Skeletal muscle tissue (tissue), 4 donors: ENCODE measurements around the gene GPX3. TPM values are rescaled to one million over a fixed set of nuclear protein-coding genes. Genes with fewer than 3 reads are reported as not detected.

ENCODE experiments used
- H3K27ac ChIP-seq: one replicate; pipeline ENCODE4 v1.7.0; 2013; ENCODE audit warnings: mild to moderate bottlenecking, low read depth, low read length, inconsistent platforms
- H3K27me3 ChIP-seq, 3 donors: one replicate each; pipeline ENCODE4 v1.7.0; 2013; ENCODE audit warnings: low read length in 3 of 3; ENCODE audit not compliant: control insufficient read depth in 3 of 3, insufficient read depth in 3 of 3
- H3K36me3 ChIP-seq, 3 donors: one replicate each; pipeline ENCODE4 v1.7.0; 2013; ENCODE audit warnings: low read length in 3 of 3; ENCODE audit not compliant: control insufficient read depth in 3 of 3, insufficient read depth in 3 of 3
- H3K4me1 ChIP-seq, 3 donors: one replicate each; pipeline ENCODE4 v1.7.0; 2013; ENCODE audit warnings: low read length in 3 of 3, mild to moderate bottlenecking in 3 of 3; ENCODE audit not compliant: control insufficient read depth in 3 of 3, insufficient read depth in 3 of 3
- H3K4me3 ChIP-seq, 3 donors: one replicate each; pipeline ENCODE4 v1.7.0; 2013; ENCODE audit warnings: low read length in 3 of 3
- H3K9ac ChIP-seq, 3 donors: one replicate each; pipeline ENCODE4 v1.7.0; 2013; ENCODE audit warnings: low read length in 3 of 3, mild to moderate bottlenecking in 3 of 3, moderate library complexity in 2 of 3, low read depth in 1 of 3
- H3K9me3 ChIP-seq, 3 donors: one replicate each; pipeline ENCODE4 v1.7.0; 2013; ENCODE audit warnings: low read length in 3 of 3; ENCODE audit not compliant: control insufficient read depth in 3 of 3
- total RNA-seq: library from RNA; depleted of rRNA; stranded (reverse); fragments of >200 nt; gene quantifications from one replicate; pipeline ENCODE4 v1.2.3, GENCODE V29; 2014
- donor health status: Osteomylitis.

GPX3 gene
- total RNA-seq, 1 donor from 2014 or later: 33.4 TPM

DNA sequence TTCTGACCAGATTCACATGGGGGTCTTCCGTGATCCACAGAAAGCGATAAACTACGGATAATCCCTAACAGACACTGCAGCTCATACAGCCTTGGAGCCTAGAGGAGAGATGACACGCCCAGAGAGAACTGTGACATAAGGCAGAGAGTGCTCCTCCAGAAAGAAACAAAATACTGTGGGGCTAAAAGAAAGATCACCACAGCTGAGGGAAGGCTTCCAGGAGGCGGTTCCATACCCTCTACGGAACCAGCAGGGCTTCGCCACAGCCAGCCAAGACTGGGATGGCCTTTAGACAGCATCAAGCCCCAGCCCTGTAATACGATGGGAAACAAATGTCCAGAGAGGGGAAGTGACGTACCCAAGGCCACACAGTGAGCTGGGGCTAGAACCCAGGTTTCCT is 19.3 kb downstream of the GPX3 start:
- Histone ChIP-seq H3K36me3 (peaks cover 49 to 59% (median 55%) of the 10 kb centered on the region in 3 donors), H3K4me3 (peak overlapping the region in 2 of 3 donors; percentile 15 to 49), H3K27ac (peak overlapping the region; percentile 94), H3K9me3 (no peaks in the 10 kb centered on the region), H3K9ac (peak overlapping the region; percentile 32 to 71 (median 54)), H3K27me3 (no peaks in the 10 kb centered on the region), H3K4me1 (peaks cover 43 to 66% (median 62%) of the 10 kb centered on the region in 3 donors)

DNA sequence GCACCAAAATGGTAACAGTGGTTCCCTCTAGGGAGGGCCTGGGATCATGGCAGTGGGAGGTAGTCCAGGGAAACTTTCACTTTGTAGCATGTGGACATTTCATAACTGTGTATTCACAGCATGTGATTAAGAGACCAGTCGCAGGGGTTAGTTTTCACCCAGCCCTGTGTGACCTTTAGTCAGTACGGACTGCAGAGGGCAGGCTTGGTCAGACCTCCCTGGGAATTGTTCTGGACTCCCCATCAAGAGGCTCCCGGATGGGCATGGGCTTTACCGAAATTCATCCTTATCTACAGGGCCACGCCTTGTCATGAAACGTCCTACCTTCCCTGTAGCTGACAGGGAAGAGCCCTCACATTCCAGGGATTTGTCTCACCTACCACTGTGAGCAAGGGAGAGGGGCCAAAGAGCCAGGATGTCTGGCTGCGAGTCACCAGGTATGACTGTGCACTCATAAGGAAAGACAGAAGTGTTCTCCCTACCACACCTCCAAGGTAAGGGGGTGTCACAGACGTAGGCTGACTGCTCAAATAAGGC is 19.9 kb downstream of the GPX3 start:
- Histone ChIP-seq H3K27me3 (no peaks in the 10 kb centered on the region), H3K4me1 (peaks cover 43 to 66% (median 62%) of the 10 kb centered on the region in 3 donors), H3K9ac (peak overlapping the region in 2 of 3 donors; percentile 32 to 71), H3K27ac (peak overlapping the region; percentile 94), H3K4me3 (peak overlapping the region in 1 of 3 donors; percentile 49), H3K9me3 (no peaks in the 10 kb centered on the region), H3K36me3 (peaks cover 46 to 57% (median 52%) of the 10 kb centered on the region in 3 donors)

- no peaks in the 10 kb centered on the region for H3K27me3 ChIP-seq
- no peak overlapping the region for H3K4me3 ChIP-seq
- H3K9me3 ChIP-seq: no peaks in the 10 kb centered on the region
- H3K4me1 ChIP-seq: peaks cover 41 to 63% (median 60%) of the 10 kb centered on the region in 3 donors
- peak overlapping the region; percentile 94 for H3K27ac ChIP-seq
- H3K9ac ChIP-seq: peak overlapping the region in 1 of 3 donors; percentile 71
- peaks cover 50 to 54% (median 50%) of the 10 kb centered on the region in 3 donors for H3K36me3 ChIP-seq
Measured at GRCh38 chr5:151041577-151042268, 21.3 kb downstream of the GPX3 start.

DNA sequence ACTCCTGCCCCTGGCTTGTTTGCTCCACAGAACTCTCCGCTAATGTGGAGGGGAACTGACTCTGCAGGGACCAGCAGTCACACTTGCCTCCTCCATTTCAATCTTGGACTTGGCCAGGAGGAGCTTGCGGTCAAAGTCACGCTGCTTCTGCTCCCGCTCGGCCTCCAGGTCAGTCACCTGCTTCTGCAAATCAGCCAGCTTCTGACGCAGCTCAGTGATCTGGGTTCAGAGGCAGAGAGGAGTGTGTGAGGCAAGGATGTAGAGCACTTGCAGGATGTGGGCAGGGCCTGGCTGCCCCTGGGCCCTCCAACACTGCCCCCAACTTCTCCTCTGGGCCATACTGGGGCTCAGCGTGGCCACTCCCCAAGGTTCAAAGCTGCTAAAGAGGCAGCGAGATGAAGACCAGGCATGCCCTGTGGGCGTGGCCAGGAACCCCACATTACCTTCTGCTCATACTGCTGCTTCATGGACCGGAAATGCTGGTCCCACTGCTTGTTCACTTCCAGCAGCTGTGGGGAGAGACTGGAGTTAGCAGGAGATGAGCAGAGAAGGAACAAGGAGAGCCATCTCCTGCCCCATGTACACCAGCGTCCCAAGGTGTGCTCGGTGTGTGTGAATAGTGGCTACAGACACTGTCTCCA is 22.2 kb downstream of the GPX3 start:
- H3K9ac ChIP-seq: peak overlapping the region in 1 of 3 donors; percentile 71
- peaks cover 53 to 55% (median 54%) of the 10 kb centered on the region in 3 donors for H3K36me3 ChIP-seq
- H3K27me3 ChIP-seq: no peaks in the 10 kb centered on the region
- H3K9me3 ChIP-seq: no peaks in the 10 kb centered on the region
- peaks cover 32 to 55% (median 52%) of the 10 kb centered on the region in 3 donors for H3K4me1 ChIP-seq
- no peak overlapping the region for H3K4me3 ChIP-seq
- H3K27ac ChIP-seq: peak overlapping the region; percentile 94

DNA sequence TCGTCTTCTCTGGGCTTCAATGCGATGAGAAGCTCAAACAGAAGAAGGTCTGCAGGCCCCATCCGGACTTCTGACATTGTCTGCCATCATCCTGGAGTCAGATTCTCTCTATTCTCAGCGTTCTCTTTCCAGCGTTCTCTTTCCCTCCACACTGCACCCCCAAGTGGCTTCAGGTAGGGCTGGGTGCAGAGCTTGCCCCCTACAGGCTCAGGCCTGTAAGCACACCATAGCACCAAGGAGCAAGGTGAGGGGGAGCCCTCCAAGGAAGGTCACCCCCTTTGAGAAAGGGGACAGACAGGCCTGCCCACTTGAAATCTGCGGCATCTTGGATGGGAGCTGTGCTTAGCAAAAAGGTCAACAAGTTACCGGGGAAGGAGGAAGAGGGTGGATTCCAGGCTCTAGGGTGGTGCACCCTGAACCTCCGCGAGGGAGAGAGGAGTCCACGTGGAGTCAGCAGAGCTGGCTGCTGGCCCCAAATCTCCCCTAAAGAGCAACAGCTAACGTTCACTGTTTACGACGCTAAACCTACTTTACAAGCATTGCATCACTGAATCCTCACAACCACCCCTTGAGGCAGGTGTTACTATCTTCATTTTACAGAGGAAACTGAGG is 27.5 kb downstream of the GPX3 start:
- Histone ChIP-seq H3K4me3 (no peak overlapping the region), H3K36me3 (peaks cover 53 to 70% (median 67%) of the 10 kb centered on the region in 3 donors), H3K27me3 (no peaks in the 10 kb centered on the region), H3K9ac (peak overlapping the region in 1 of 3 donors; percentile 10), H3K4me1 (peaks cover 8 to 24% (median 17%) of the 10 kb centered on the region in 3 donors), H3K27ac (no peak overlapping the region), H3K9me3 (no peaks in the 10 kb centered on the region)

- Histone ChIP-seq H3K9me3 (no peaks in the 10 kb centered on the region), H3K27ac (no peak overlapping the region), H3K36me3 (peaks cover 55 to 72% (median 67%) of the 10 kb centered on the region in 3 donors), H3K9ac (no peak overlapping the region), H3K4me3 (no peak overlapping the region), H3K4me1 (peaks cover 10 to 26% (median 20%) of the 10 kb centered on the region in 3 donors), H3K27me3 (no peaks in the 10 kb centered on the region)
Measured at GRCh38 chr5:151048526-151048925, 28.1 kb downstream of the GPX3 start.

- peaks cover 55 to 81% (median 78%) of the 10 kb centered on the region in 3 donors for H3K36me3 ChIP-seq
- H3K4me1 ChIP-seq: peaks cover 15 to 36% (median 28%) of the 10 kb centered on the region in 3 donors
- no peaks in the 10 kb centered on the region for H3K9me3 ChIP-seq
- no peak overlapping the region for H3K4me3 ChIP-seq
- H3K9ac ChIP-seq: peak overlapping the region in 2 of 3 donors; percentile 22 to 58
- H3K27me3 ChIP-seq: no peaks in the 10 kb centered on the region
- no peak overlapping the region for H3K27ac ChIP-seq
Measured at GRCh38 chr5:151051066-151051930, 30.9 kb downstream of the GPX3 start.

DNA sequence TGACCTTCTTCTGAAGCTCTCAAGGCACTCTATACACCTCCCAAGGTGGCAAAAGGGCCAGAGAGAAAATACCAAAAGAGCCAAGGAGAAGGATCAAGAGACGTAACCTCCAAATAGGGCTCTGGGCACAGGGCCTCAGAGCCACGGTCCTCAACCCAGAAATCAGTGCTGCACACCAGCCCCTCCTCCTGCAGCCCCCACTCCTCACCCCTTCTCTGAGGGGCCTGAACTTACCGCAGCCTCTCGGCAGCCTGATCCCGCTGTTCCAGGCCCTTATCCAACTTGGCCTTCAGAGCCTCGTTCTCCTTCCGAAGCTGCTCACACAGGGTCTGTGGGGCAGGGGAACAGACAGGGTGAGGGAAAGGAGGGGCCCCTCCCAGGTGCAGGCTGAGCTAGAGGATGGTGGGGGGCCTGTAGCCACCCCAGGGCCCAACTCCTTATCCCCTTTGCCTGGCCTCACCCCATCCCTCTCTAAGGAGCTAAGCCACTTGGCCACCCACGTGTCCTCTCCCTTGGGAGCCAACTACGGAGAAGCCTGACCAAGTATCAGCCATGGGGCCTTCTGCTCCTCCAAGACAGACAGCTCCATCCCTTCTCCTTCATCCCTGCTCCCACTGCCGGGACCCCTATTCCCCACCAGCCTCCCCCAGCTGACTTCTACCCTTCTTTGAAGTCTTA is 31.7 kb downstream of the GPX3 start:
- H3K36me3 ChIP-seq: peaks cover 61 to 83% (median 78%) of the 10 kb centered on the region in 3 donors
- H3K4me1 ChIP-seq: peaks cover 15 to 36% (median 28%) of the 10 kb centered on the region in 3 donors
- no peak overlapping the region for H3K27ac ChIP-seq

GRCh38 chr5:151052836-151053235 is 32.4 kb downstream of the GPX3 start:
- Histone ChIP-seq H3K4me3 (no peak overlapping the region), H3K27ac (no peak overlapping the region), H3K27me3 (no peaks in the 10 kb centered on the region), H3K9ac (peak overlapping the region in 1 of 3 donors; percentile 58), H3K9me3 (no peaks in the 10 kb centered on the region), H3K4me1 (peaks cover 15 to 33% (median 25%) of the 10 kb centered on the region in 3 donors), H3K36me3 (peaks cover 67 to 79% (median 75%) of the 10 kb centered on the region in 3 donors)

More for the DNA sequence above, 31.7 kb downstream of the GPX3 start:
- peak overlapping the region in 1 of 3 donors; percentile 58 for H3K9ac ChIP-seq
- H3K27me3 ChIP-seq: no peaks in the 10 kb centered on the region
- peak overlapping the region in 1 of 3 donors; percentile 13 for H3K4me3 ChIP-seq
- H3K9me3 ChIP-seq: no peaks in the 10 kb centered on the region
